Ovary (tissue), 3 donors: ENCODE measurements around the gene PRKCH.

Source experiments
- CTCF ChIP-seq, 3 donors: fragments of 450-650 bp in 2 of 3; fragments of 200-600 bp in 1 of 3; IDR thresholded peaks; one replicate each; pipeline versions ENCODE4 v1.5.1 to v1.8.0; 2016 to 2022; ENCODE audit warnings: antibody characterized with exemption in 3 of 3, mild to moderate bottlenecking in 1 of 3
- EP300 ChIP-seq: sonication (generic); formaldehyde crosslinking; IDR thresholded peaks from one replicate; pipeline ENCODE4 v1.6.1; 2017; ENCODE audit warnings: antibody characterized with exemption
- POLR2A ChIP-seq: fragments of 450-650 bp; IDR thresholded peaks from one replicate; pipeline ENCODE4 v1.6.1; 2017; ENCODE audit warnings: antibody characterized with exemption, mild to moderate bottlenecking, moderate library complexity
- donor health status: DM: no; HTN: no; CAD: no.

GRCh38 chr14:61469781-61470180, 148.4 kb downstream of the PRKCH start:
- TF ChIP-seq CTCF (IDR thresholded peaks at IDR 0.05) = no peak
- TF ChIP-seq POLR2A = no peak
- no peak for TF ChIP-seq EP300
